ENCODE measurements around the gene UBASH3B.
"Not testable (repeated sequence)": the region's sequence is repeated elsewhere in the genome, so short reads cannot be mapped to it uniquely, and the experiment has no call there.

UBASH3B gene

DNA sequence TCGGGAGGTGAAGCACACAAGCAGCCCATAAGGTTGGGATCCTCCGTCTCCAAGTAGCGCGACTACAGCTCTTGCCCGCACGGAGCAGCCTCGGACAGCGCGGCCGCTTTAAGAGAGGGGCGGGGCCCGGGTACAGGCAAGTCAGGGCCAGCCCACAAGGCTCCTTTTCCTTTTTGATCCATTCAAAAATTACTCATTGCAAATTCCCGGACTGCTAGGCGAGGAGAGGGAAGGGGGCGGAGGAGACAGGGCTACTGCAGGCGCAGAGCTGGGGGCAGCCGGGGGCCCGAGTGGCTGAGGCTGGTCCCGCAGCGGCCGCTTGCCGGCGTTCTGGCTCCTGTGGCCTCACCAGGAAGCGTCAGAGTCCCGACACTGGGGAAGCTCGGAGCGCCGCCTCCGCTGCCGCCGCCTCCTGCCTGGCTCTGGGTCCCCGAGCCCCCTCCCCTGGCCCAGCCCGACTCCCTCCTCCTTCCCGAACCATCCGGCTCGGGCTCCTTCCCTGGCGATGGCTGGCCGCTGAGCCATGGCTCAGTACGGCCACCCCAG is at the start of gene UBASH3B:
Gene UBASH3B, plus strand, starts transcription at position 196 of the 546 bp plus-strand sequence. Its CDS starts 328 bp downstream, at position 524.
- peak; percentile 67 for DNase-seq

- DNase-seq, result not testable (repeated sequence)
These were observed 48.4 kb upstream of the UBASH3B start for GRCh38 chr11:122607162-122607561.

- no peak for DNase-seq
These were observed 43.2 kb upstream of the UBASH3B start for GRCh38 chr11:122612123-122612824.

- no peak for DNase-seq
These were observed 38.8 kb upstream of the UBASH3B start for GRCh38 chr11:122616718-122617117.

DNA sequence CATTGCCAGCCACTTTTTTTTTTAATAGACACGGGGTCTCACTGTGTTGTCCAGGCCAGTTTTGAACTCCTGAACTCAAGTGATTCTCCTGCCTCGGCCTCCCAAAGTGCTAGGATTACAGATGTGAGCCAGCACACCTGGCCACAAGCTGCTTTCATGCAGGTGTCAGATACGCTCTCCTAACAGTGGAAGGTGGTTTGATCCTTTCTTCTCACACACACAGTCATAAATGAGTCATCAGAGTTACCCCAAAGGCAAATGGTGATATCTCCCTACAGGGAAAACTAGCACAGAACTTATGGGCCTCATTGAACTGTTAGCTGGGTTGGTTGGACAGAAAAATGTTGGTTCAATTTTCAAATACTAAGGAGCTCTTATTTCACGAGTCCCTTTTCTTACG is 38.2 kb upstream of the UBASH3B start:
- DNase-seq, result no peak

DNA sequence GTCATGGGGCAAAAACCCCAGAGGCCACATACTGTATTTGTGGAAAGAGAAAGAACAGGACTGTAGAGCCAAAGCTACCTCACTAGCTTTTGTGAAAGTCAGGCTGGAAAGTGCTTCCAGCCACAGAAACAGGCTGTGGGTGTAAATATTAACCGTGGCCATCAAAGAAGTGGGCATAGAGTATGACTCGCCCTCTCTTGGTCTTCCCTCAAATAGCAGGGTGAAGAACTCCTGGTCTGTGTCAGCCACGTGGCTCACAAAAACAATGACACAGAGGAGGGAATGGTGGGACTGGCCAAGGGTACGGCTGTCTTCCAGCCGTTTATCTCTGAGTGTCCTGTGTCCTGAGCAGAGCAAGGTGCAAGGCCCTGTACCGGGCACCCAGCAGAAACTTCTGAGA is 37.6 kb upstream of the UBASH3B start:
- DNase-seq, result no peak

- DNase-seq, result no peak
These were observed 36.6 kb upstream of the UBASH3B start for GRCh38 chr11:122618927-122619326.

DNA sequence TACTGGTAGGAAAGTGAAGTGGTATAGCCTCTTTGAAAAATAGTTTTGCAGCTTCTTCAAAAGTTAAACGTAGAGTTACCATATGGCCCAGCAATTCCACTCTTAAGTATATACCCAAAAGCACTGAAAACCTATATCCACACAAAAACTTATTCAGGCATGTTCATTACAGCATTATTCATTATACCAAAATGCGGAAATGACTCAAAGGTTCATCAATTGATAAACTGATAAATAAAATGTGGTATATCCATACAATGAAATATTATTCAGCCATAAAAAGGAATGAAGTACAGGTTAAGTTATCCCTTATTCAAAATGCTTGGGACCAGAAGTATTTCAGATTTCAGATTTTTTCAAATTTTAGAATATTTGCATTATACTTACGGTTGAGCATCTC is 35.8 kb upstream of the UBASH3B start:
- no peak for DNase-seq

- not testable (repeated sequence) for DNase-seq
These were observed 30.0 kb upstream of the UBASH3B start for GRCh38 chr11:122625501-122625900.

GRCh38 chr11:122625976-122626665 is 29.4 kb upstream of the UBASH3B start:
- no peak for DNase-seq

DNA sequence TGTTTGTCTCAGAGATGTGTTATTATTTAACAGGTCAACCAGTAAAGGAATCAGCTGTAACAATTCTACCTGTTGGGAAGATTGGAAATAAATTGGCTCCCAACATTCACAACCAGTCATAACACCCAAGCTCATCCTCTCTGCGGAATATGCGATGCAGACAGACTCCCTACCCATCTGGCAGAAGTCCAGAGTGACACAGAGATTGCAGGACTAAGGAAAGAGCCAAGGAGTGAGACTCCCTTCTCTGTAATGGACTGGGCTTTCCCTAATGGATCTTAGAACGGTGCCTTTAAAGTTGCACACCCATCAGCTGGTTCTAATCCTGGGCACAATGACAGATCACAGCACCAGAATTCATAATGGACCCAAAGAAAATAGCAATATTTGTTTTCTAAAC is 27.8 kb upstream of the UBASH3B start:
- no peak for DNase-seq

- peak; percentile 72 for DNase-seq
These were observed 26.5 kb upstream of the UBASH3B start for GRCh38 chr11:122628810-122629555.

- DNase-seq, result no peak
These were observed 23.2 kb upstream of the UBASH3B start for GRCh38 chr11:122632181-122632824.

DNA sequence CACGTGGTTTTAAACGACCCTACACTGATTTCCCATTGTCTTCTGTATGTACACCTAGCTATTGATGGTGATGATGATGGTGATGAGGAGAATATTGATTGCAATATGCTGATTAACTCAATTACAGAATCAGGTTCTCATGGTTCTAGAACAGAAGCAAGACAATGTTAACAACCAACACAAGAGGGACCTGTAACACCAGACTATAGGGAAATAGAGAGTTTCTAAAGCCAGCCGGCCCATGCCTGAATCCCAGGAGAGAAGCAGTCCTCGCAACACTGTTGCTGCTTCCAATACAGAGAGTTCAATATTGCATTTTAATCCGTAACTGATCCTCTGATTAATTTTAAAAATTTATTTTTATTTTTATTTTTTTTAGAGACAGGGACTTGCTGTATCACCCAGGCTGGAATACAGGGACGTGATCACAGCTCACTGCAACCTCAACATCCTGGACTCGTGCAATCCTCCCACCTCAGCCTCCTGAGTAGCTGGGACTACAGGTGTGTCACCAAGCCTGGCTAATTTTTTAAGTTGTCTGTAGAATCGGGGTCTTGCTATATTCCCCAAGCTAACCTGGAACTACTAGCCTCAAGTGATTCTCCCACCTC is 22.2 kb upstream of the UBASH3B start:
- DNase-seq, result peak; percentile 54

DNA sequence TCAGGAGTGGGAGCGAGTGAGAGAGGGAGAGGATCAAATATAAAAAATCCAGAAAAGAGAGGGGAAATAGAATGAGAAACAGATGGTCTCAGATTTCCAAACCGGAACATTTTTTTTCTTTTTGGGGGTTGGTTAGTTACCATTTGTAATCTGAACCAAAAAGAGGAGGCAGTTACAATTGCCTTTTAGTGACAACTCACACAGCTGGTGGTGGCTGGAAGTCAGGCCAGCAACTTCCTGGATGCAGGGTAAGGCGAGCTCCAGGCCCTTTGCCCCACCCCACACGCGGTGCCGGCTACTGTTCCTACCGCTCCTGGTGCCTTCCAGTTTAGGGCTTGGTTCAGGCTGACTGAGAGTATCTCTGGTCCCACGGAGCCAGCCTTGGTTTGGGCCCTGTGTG is 21.0 kb upstream of the UBASH3B start:
- DNase-seq, result no peak

GRCh38 chr11:122637541-122637940 is 18.0 kb upstream of the UBASH3B start:
- no peak for DNase-seq

GRCh38 chr11:122642472-122642922 is 13.0 kb upstream of the UBASH3B start:
- DNase-seq, result no peak

DNA sequence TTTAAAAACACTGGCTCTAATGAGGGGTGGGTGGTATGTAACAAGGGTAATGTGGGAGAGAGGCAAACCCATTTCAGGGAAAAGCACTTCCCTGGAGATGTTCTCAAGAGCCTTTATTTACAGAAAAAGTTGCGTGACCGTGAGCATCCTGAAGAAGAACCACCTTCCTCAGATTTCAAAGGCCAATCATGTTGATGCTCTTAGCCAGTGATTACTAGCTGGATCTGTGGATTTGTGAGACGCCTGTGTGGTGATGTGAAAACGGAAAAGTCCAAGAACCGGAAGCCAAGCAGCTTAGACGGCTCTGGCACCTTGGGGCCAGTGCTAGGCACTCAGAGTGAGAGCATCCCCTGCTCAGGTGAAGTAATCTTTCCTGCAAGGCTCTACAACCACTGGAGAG is 12.6 kb upstream of the UBASH3B start:
- no peak for DNase-seq

DNA sequence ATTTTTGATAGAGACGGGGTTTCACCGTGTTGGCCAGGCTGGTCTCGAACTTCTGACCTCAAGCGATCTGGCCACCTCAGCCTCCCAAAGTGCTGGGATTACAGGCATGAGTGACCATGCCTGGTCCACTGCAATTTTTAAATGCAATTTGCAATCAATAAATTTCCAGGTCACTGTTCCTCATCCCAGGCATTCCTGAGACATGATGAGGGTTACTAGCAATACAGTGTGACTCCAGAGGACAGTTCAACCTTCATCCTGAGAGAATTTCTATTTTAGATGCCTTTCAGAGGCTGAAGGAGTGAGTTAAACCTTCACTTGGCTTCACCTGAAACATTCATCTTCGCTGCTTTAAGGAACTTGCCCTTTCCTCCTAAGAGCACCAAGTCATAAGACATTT is 9.7 kb upstream of the UBASH3B start:
- no peak for DNase-seq

- no peak for DNase-seq
These were observed 8.8 kb upstream of the UBASH3B start for GRCh38 chr11:122646549-122647340.

GRCh38 chr11:122647736-122648275 is 7.7 kb upstream of the UBASH3B start:
- DNase-seq, result no peak
